H1 (cell line): Measurements from ENCODE around the gene KCNQ1.

Source experiments
- ATF2 ChIP-seq: IDR thresholded peaks from 2 replicates; pipeline ENCODE4 v1.6.1; 2012; ENCODE audit warnings: low read length, inconsistent platforms
- CTCF ChIP-seq, 3 experiments: IDR thresholded peaks; 1 replicate in 2 of 3; 2 replicates in 1 of 3; pipeline versions ENCODE4 v1.5.1 to v1.6.1; 2011; ENCODE audit warnings: low read length in 3 of 3, mild to moderate bottlenecking in 3 of 3, inconsistent platforms in 2 of 3, low read depth in 1 of 3, moderate library complexity in 1 of 3; ENCODE audit not compliant: insufficient read depth in 1 of 3; ENCODE audit errors: control extremely low read depth in 1 of 3
- EP300 ChIP-seq, 2 experiments: IDR thresholded peaks; 1 replicate in 1 of 2; 2 replicates in 1 of 2; pipeline ENCODE4 v1.6.1; 2011 to 2012; ENCODE audit warnings: low read depth in 2 of 2, low read length in 2 of 2, mild to moderate bottlenecking in 2 of 2, borderline replicate concordance in 1 of 2, inconsistent platforms in 1 of 2, moderate library complexity in 1 of 2
- GABPA ChIP-seq: IDR thresholded peaks from 2 replicates; pipeline ENCODE4 v1.6.1; 2011; ENCODE audit warnings: mild to moderate bottlenecking, low read length, moderate library complexity, borderline replicate concordance; ENCODE audit not compliant: insufficient read depth
- MAFK ChIP-seq: IDR thresholded peaks from 2 replicates; pipeline ENCODE4 v1.6.1; 2012; ENCODE audit warnings: low read depth, mild to moderate bottlenecking, improper control_type of control experiment, low read length
- PHF8 ChIP-seq: fragments of 200-600 bp; sonication (generic); conservative IDR thresholded peaks from 2 replicates; pipeline ENCODE4 v1.7.1; 2012; ENCODE audit warnings: low read depth, mild to moderate bottlenecking, inconsistent platforms, low read length, moderate library complexity
- SUZ12 ChIP-seq: fragments of 200-600 bp; sonication (generic); IDR thresholded peaks from 2 replicates; pipeline ENCODE4 v1.6.1; 2012; ENCODE audit warnings: mild to moderate bottlenecking, inconsistent platforms, low read length, moderate library complexity, mixed read lengths
- USF2 ChIP-seq: IDR thresholded peaks from 2 replicates; pipeline ENCODE4 v1.6.1; 2011; ENCODE audit warnings: low read length, improper control_type of control experiment
- YY1 ChIP-seq: IDR thresholded peaks from 2 replicates; pipeline ENCODE4 v1.6.1; 2011; ENCODE audit warnings: low read depth, mild to moderate bottlenecking, low read length
- ZNF274 ChIP-seq: IDR thresholded peaks from 2 replicates; pipeline ENCODE4 v1.7.0; 2012; ENCODE audit warnings: low read length, borderline replicate concordance; ENCODE audit errors: extremely low read depth

DNA sequence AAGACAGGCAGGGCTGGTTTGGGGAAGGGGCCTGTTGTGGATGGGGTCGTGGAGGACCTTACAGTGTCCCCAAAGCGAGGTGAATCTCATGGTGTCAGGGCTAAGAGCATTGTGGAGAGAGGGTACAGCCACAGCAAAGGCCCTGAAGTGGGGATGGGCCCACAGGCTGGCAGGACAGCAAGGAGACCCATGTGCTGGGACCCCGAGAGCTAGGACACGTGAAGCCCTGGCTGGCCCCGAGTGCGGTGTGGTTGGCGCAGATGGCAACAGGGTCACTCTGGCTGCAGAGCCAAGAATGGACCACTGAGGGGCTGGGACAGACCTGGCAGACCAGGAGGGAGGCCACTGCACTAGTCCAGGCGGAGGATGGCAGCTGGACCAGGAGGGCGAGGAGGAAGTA is 285.0 kb downstream of the KCNQ1 start:
- TF ChIP-seq EP300 (IDR thresholded peaks at IDR 0.05; ENCODE audit: borderline replicate concordance in 1 of 2, low read depth in 2 of 2, low read length in 2 of 2), result no peak
- no peak for TF ChIP-seq CTCF (IDR thresholded peaks at IDR 0.05; ENCODE audit: control extremely low read depth in 1 of 3, insufficient read depth in 1 of 3, low read depth in 1 of 3, low read length in 3 of 3)
- TF ChIP-seq USF2, result no peak
- no peak for TF ChIP-seq GABPA
- no peak for TF ChIP-seq ZNF274
- TF ChIP-seq SUZ12, result no peak
- TF ChIP-seq MAFK, result no peak
- no peak for TF ChIP-seq ATF2
- TF ChIP-seq PHF8, result no peak
- no peak for TF ChIP-seq YY1
